ENCODE measurements around the gene DCLRE1B.
A peak's percentile ranks its signal among the peaks of the same experiment; 100 is the strongest.

DCLRE1B gene

GRCh38 chr1:113905435-113905861 is 322 bp downstream of the DCLRE1B start:
- no peak for TF ChIP-seq CTCF (IDR thresholded peaks at IDR 0.05; ENCODE audit: low read depth, low read length, missing control alignments)
- in situ Hi-C loops (cut with HindIII; ENCODE audit: low sequenced_read_pairs) = no loop called here

GRCh38 chr1:113912594-113913311 is 7.6 kb downstream of the DCLRE1B start:
- in situ Hi-C loops (cut with HindIII; ENCODE audit: low sequenced_read_pairs) = no loop called here
- no peak overlapping the region for H3K4me3 ChIP-seq (ENCODE audit: low read depth, low read length)
- DNase-seq (ENCODE audit: low read depth) = no peak
- TF ChIP-seq CTCF (IDR thresholded peaks at IDR 0.05; ENCODE audit: low read depth, low read length, missing control alignments) = no peak

More at GRCh38 chr1:113905435-113905861, 322 bp downstream of the DCLRE1B start:
- H3K4me3 ChIP-seq (ENCODE audit: low read depth, low read length) = peak overlapping the region; percentile 82
- no peak for DNase-seq (ENCODE audit: low read depth)

- no peak for DNase-seq (ENCODE audit: low read depth)
- no peak overlapping the region for H3K4me3 ChIP-seq (ENCODE audit: low read depth, low read length)
- in situ Hi-C loops (cut with HindIII; ENCODE audit: low sequenced_read_pairs) = no loop called here
Measured at GRCh38 chr1:113913312-113913668, 8.2 kb downstream of the DCLRE1B start.

GRCh38 chr1:113913887-113914664 is 8.9 kb downstream of the DCLRE1B start:
- in situ Hi-C loops (cut with HindIII; ENCODE audit: low sequenced_read_pairs) = no loop called here
- no peak for DNase-seq (ENCODE audit: low read depth)
- H3K4me3 ChIP-seq (ENCODE audit: low read depth, low read length) = no peak overlapping the region
- no peak for TF ChIP-seq CTCF (IDR thresholded peaks at IDR 0.05; ENCODE audit: low read depth, low read length, missing control alignments)

More at GRCh38 chr1:113913312-113913668, 8.2 kb downstream of the DCLRE1B start:
- TF ChIP-seq CTCF (IDR thresholded peaks at IDR 0.05; ENCODE audit: low read depth, low read length, missing control alignments) = no peak

- no peak overlapping the region for H3K4me3 ChIP-seq (ENCODE audit: low read depth, low read length)
- TF ChIP-seq CTCF (IDR thresholded peaks at IDR 0.05; ENCODE audit: low read depth, low read length, missing control alignments) = no peak
- no peak for DNase-seq (ENCODE audit: low read depth)
- in situ Hi-C loops (cut with HindIII; ENCODE audit: low sequenced_read_pairs) = no loop called here
Measured at GRCh38 chr1:113916974-113917373, 11.8 kb downstream of the DCLRE1B start.

- H3K4me3 ChIP-seq (ENCODE audit: low read depth, low read length) = no peak overlapping the region
- no peak for TF ChIP-seq CTCF (IDR thresholded peaks at IDR 0.05; ENCODE audit: low read depth, low read length, missing control alignments)
- in situ Hi-C loops (cut with HindIII; ENCODE audit: low sequenced_read_pairs) = no loop called here
- no peak for DNase-seq (ENCODE audit: low read depth)
Measured at GRCh38 chr1:113917400-113918082, 12.4 kb downstream of the DCLRE1B start.
